ENCODE measurements around the gene TMEM158. TPM values are rescaled to one million over a fixed set of nuclear protein-coding genes. Genes with fewer than 3 reads are reported as not detected.

TMEM158 gene
- total and polyA plus RNA-seq, 2 of the 8 experiments (the other 6 are each of a cell fraction or from before 2014, with no cell fraction given) = 6.8 to 30.3 TPM

GRCh38 chr3:45253316-45253715 lies 27.2 kb upstream of the TMEM158 start:
- Histone ChIP-seq H4K91ac (replicated peaks; ENCODE audit: insufficient read length, low read length) (no peak overlapping the region), H3K9me3 (ENCODE audit: insufficient read depth in 2 of 2, low read depth in 1 of 2, low read length in 1 of 2) (no peaks in the 10 kb centered on the region), H4K20me1 (replicated peaks in 1 of 2; ENCODE audit: control insufficient read depth in 1 of 2, insufficient read depth in 2 of 2, low read length in 2 of 2) (no peaks in the 10 kb centered on the region), H3K79me1 (ENCODE audit: low read depth, low read length) (no peaks in the 10 kb centered on the region), H3K23me2 (ENCODE audit: low read depth, low read length) (no peaks in the 10 kb centered on the region), H3K27me3 (replicated peaks in 1 of 4; ENCODE audit: control insufficient read depth in 3 of 4, extremely low read depth in 1 of 4, insufficient read depth in 3 of 4, low read length in 3 of 4) (no peaks in the 10 kb centered on the region; a peak in 1 of 7 replicates), H3K9ac (replicated peaks in 1 of 4; ENCODE audit: extremely low read depth in 1 of 4, low read depth in 3 of 4, low read length in 3 of 4) (no peak overlapping the region), H2AFZ (ENCODE audit: low read length) (no peak overlapping the region), H4K5ac (ENCODE audit: insufficient read length, low read depth, low read length) (no peak overlapping the region), H3K4me1 (replicated peaks in 1 of 4; ENCODE audit: control insufficient read depth in 3 of 4, insufficient read depth in 4 of 4, low read length in 3 of 4) (peaks cover 0 to 5% (median 3%) of the 10 kb centered on the region in 4 experiments; a peak in 3 of 7 replicates), H3K23ac (ENCODE audit: insufficient read length) (no peak overlapping the region), H2BK12ac (ENCODE audit: low read depth, low read length) (no peak overlapping the region), H3K36me3 (ENCODE audit: control insufficient read depth in 2 of 4, insufficient read depth in 4 of 4, low read length in 3 of 4) (no peaks in the 10 kb centered on the region), H2BK120ac (replicated peaks; ENCODE audit: low read depth, low read length) (no peak overlapping the region), H2BK20ac (ENCODE audit: low read length) (no peak overlapping the region), H3K79me2 (ENCODE audit: control insufficient read depth in 1 of 2, insufficient read depth in 2 of 2, low read length in 2 of 2) (no peaks in the 10 kb centered on the region), H2BK15ac (ENCODE audit: low read length) (no peak overlapping the region), H3K4me3 (ENCODE audit: extremely low read depth in 1 of 4, insufficient read depth in 2 of 4, low read depth in 3 of 4, low read length in 4 of 4) (no peak overlapping the region), H2BK5ac (ENCODE audit: low read depth, low read length) (no peak overlapping the region), H3K4me2 (ENCODE audit: insufficient read depth in 1 of 2, low read depth in 2 of 2, low read length in 2 of 2) (no peak overlapping the region), H3K18ac (ENCODE audit: extremely low read depth, low read length) (0 out of 2 replicates have a peak overlapping the region, but pooled peaks have one; percentile 21), H3K4ac (replicated peaks; ENCODE audit: insufficient read length, low read depth, low read length) (no peak overlapping the region), H3K56ac (replicated peaks; ENCODE audit: insufficient read length, low read depth, low read length) (no peak overlapping the region), H3K14ac (ENCODE audit: insufficient read length) (no peak overlapping the region), H2AK5ac (ENCODE audit: low read depth, low read length) (no peak overlapping the region), H3K27ac (ENCODE audit: low read depth, low read length) (no peak overlapping the region), H4K8ac (ENCODE audit: extremely low read depth, insufficient read depth, low read length) (no peak overlapping the region)
- WGBS, 2 experiments (ENCODE audit: extremely low coverage in 1 of 2, insufficient coverage in 1 of 2, insufficient read length in 1 of 2, insufficient replicate concordance in 2 of 2, low coverage in 1 of 2, low lambda C conversion rate in 2 of 2, missing lambda C conversion rate in 1 of 2) = 83% methylated on average over 3 of the region's 3 CpGs; no CpG with 5 or more reads in 1 of the 2 experiments
- FAIRE-seq = no peak
- CTCF ChIA-PET (ENCODE audit: partially characterized antibody) = interaction anchor here (0.6 to 1.9 kb wide), 5 partner anchors 21 to 258 kb away, joined by 3 to 6 read pairs (median 3); no protein-coding TSS in a partner anchor
- no peak for DNase-seq (ENCODE audit: low read depth in 1 of 2, low spot score in 2 of 2)
- POLR2A ChIA-PET (ENCODE audit: partially characterized antibody) = interaction anchor here (0.9 to 1.0 kb wide), 2 partner anchors 9 to 26 kb away, joined by 3 to 4 read pairs; no protein-coding TSS in a partner anchor
- TF ChIP-seq BRCA1 (IDR thresholded peaks at IDR 0.05; ENCODE audit: low read depth, low read length) (no peak), SIRT6 (IDR thresholded peaks at IDR 0.05; ENCODE audit: low read length) (no peak), CBX5 (IDR thresholded peaks at IDR 0.05; ENCODE audit: low read depth, low read length) (no peak), ASH2L (IDR thresholded peaks at IDR 0.05; ENCODE audit: low read length) (no peak)

Data from H1 (cell line).